22Rv1 (cell line): ENCODE results near the gene MYO15B.

Source experiments
- ZFX ChIP-seq: fragments of 450-650 bp; IDR thresholded peaks from 2 replicates; pipeline ENCODE4 v1.6.1; 2017; ENCODE audit warnings: antibody characterized with exemption, borderline replicate concordance
- TF ChIP-seq, protein P1 (sequence below): fragments of 450-650 bp; IDR thresholded peaks from 2 replicates; pipeline ENCODE4 v1.5.1; 2017; ENCODE audit warnings: mild to moderate bottlenecking

DNA sequence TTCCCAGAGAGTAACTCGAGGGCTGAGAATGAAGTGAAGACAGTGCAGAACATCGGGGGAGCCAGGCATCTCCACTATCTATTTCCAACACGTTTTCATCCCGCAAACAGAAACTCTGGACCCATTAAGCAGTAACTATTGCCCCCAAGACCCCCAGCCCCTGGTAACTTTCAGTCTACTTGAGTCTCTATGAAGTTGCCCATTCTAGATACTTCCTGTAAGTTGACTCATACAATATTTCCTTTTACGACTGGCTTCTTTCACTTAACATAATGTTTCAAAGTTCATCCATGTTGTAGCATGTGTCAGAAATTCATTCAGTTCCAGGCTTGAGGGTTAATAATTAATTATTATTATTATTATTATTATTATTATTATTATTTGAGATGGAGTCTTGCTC is 19.5 kb downstream of the MYO15B start:
- TF ChIP-seq, protein P1, sequence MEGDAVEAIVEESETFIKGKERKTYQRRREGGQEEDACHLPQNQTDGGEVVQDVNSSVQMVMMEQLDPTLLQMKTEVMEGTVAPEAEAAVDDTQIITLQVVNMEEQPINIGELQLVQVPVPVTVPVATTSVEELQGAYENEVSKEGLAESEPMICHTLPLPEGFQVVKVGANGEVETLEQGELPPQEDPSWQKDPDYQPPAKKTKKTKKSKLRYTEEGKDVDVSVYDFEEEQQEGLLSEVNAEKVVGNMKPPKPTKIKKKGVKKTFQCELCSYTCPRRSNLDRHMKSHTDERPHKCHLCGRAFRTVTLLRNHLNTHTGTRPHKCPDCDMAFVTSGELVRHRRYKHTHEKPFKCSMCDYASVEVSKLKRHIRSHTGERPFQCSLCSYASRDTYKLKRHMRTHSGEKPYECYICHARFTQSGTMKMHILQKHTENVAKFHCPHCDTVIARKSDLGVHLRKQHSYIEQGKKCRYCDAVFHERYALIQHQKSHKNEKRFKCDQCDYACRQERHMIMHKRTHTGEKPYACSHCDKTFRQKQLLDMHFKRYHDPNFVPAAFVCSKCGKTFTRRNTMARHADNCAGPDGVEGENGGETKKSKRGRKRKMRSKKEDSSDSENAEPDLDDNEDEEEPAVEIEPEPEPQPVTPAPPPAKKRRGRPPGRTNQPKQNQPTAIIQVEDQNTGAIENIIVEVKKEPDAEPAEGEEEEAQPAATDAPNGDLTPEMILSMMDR = no peak
- TF ChIP-seq ZFX = no peak
